ENCODE results near the gene BEND3. TPM values are rescaled to one million over a fixed set of nuclear protein-coding genes. Genes with fewer than 3 reads are reported as not detected.
A peak's percentile ranks its signal among the peaks of the same experiment; 100 is the strongest.
"Not testable (repeated sequence)": the region's sequence is repeated elsewhere in the genome, so short reads cannot be mapped to it uniquely, and the experiment has no call there.

Gene BEND3
- total RNA-seq, 1 donor from 2014 or later = 4.2 TPM

DNA sequence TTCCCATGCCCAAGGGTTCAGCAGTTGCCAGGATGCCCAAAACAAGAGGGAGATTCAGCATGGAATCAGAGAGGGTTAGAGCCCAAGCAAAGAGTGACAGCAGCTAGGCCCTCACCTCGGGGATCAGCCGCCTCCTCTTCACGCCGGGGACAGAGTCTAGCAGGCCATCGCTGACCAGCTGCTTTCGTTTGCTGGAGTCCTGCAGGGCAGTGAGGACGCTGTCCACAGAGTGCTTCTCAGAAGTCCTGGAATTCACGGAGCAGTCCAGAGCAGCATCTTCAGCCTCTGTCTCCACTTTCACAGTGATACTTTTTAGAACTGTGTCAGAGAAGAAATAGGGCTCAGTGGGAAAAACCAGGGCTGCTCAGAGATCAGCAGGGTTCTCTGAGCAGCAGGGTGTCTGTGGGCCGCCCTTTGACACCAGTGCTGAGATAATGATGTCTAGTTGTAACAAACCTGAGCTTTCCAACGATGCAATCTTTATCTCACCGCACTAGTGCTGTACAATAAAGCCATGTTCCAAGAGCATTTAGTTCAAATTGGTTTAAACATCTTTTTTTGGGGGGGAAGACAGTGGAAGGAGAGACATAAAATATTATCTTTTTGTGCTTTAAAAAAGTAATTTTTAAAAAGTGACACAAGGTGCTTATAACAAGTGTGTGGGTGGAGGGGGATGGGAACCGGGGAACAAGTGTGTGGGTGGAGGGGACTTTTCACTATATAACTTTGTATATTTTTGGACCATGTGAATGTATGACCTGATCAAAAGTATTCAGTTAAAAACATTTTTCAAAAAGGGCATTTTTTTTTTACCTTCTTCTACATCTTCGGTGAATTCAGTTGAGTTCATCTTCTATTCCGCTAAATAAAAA lies 16.6 kb downstream of the BEND3 start:
- DNase-seq (ENCODE audit: low spot score in 2 of 2) = peak in 1 of 2 donors; percentile 40
- no peaks in the 10 kb centered on the region for H3K36me3 ChIP-seq
- intact Hi-C loops (cut with DNase I) = no loop called here
- no peaks in the 10 kb centered on the region for H3K4me1 ChIP-seq
- TF ChIP-seq, protein P1, sequence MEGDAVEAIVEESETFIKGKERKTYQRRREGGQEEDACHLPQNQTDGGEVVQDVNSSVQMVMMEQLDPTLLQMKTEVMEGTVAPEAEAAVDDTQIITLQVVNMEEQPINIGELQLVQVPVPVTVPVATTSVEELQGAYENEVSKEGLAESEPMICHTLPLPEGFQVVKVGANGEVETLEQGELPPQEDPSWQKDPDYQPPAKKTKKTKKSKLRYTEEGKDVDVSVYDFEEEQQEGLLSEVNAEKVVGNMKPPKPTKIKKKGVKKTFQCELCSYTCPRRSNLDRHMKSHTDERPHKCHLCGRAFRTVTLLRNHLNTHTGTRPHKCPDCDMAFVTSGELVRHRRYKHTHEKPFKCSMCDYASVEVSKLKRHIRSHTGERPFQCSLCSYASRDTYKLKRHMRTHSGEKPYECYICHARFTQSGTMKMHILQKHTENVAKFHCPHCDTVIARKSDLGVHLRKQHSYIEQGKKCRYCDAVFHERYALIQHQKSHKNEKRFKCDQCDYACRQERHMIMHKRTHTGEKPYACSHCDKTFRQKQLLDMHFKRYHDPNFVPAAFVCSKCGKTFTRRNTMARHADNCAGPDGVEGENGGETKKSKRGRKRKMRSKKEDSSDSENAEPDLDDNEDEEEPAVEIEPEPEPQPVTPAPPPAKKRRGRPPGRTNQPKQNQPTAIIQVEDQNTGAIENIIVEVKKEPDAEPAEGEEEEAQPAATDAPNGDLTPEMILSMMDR (IDR thresholded peaks at IDR 0.05) = no peak
- H3K27me3 ChIP-seq = no peaks in the 10 kb centered on the region
- no peak overlapping the region for H3K4me3 ChIP-seq
- H3K27ac ChIP-seq = no peak overlapping the region
- H3K9me3 ChIP-seq = no peaks in the 10 kb centered on the region

DNA sequence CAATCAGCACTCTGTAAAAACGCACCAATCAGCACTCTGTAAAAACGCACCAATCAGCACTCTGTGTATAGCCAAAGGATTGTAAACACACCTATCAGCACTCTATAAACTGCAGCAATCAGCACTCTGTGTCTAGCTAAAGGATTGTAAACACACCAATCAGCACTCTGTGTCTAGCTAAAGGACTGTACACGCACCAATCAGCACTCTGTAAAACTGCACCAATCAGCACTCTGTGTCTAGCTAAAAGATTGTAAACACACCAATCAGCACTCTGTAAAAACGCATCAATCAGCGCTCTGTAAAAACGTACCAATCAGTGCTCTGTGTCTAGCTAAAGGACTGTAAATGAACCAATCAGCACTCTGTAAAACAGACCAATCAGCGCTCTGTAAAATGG lies 30.9 kb downstream of the BEND3 start:
- H3K27ac ChIP-seq; H3K9me3 ChIP-seq; H3K36me3 ChIP-seq; H3K4me1 ChIP-seq; H3K27me3 ChIP-seq; intact Hi-C loops (cut with DNase I); H3K4me3 ChIP-seq; DNase-seq (ENCODE audit: low spot score in 2 of 2): not testable (repeated sequence)

DNA sequence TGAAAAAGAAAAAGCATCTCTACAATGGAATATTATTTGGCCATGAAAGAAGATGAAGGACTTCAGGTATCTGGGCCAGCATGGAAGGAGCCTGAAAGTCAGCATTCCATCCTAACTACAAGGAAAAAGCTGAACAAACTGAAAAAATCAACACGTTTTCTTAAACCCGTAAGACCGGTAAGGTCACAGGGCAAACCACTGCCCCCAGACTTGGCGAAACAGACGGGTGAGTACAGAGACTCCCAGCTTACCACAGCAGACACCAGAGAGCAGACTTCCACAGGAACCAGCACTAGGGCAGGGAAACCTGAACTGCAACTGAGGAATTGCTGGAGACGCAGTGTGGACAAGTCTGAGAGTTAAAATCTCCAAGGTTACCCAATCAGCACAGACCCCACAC lies 31.4 kb downstream of the BEND3 start:
- no peak overlapping the region for H3K27ac ChIP-seq
- no peaks in the 10 kb centered on the region for H3K27me3 ChIP-seq
- H3K4me3 ChIP-seq = no peak overlapping the region
- TF ChIP-seq, protein P1 (IDR thresholded peaks at IDR 0.05) = no peak
- H3K36me3 ChIP-seq = peaks cover 0 to 6% of the 10 kb centered on the region in 2 donors
- no peaks in the 10 kb centered on the region for H3K4me1 ChIP-seq
- H3K9me3 ChIP-seq = no peaks in the 10 kb centered on the region
- DNase-seq (ENCODE audit: low spot score in 2 of 2) = no peak
- intact Hi-C loops (cut with DNase I) = no loop called here

DNA sequence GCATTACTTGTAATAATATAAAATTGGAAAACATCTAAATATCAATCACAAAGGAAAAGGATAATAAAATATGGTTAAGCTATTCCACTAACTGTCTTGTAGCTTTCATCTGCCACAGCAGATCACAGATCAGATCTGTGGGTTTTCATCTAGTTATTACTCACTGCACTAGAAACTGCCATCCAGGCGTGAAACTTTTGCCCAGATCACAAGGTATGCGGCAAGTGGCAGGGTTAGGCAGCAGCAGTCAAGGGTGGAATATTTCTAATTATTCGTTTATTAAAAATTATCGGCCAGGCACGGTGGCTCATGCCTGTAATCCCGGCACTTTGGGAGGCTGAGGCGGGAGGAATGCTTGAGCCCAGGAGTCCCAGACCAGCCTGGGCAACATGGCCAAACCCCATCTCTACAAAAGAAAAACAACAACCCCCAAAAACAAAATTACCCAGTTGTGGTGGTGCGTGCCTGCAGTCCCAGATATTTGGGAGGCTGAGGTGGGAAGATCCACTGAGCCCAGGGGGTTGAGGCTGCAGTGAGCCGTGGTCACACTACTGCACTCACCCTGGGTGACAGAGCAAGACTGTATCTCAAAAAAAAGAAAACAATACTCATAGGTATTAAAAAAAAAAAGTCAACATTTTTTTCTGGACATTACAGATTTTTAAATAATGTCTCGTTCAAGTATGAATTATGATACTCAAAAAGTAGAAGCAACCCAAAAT lies 32.1 kb downstream of the BEND3 start:
- DNase-seq (ENCODE audit: low spot score in 2 of 2) = peak in 1 of 2 donors; percentile 8
- peaks cover 0 to 6% of the 10 kb centered on the region in 2 donors for H3K36me3 ChIP-seq
- intact Hi-C loops (cut with DNase I) = no loop called here
- no peak overlapping the region for H3K4me3 ChIP-seq
- H3K9me3 ChIP-seq = no peaks in the 10 kb centered on the region
- TF ChIP-seq, protein P1 (IDR thresholded peaks at IDR 0.05) = no peak
- no peaks in the 10 kb centered on the region for H3K27me3 ChIP-seq
- H3K27ac ChIP-seq = no peak overlapping the region
- H3K4me1 ChIP-seq = no peaks in the 10 kb centered on the region

DNA sequence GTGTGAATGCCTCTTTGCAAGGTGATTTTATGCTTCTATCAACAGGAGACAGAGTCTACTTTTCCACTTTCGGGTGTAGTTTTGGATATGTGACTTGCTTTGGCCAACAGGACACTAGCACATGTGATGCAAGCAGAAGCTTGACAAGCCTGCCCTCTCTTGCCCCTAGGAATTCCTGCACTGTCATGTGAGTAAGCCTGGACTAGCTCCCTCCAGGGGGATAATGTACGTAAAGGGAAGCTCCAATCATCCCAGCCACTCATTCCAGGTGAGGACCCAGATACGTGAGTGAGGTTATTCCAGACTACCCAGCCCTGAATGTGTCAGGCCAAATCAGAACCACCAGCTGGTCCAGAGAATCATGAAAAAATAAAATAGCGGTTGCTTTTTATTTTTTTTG lies 33.3 kb downstream of the BEND3 start:
- intact Hi-C loops (cut with DNase I) = no loop called here
- H3K4me3 ChIP-seq = no peak overlapping the region

More for the DNA sequence above, 33.3 kb downstream of the BEND3 start:
- no peaks in the 10 kb centered on the region for H3K27me3 ChIP-seq
- peaks cover 0 to 6% of the 10 kb centered on the region in 2 donors for H3K36me3 ChIP-seq
- H3K27ac ChIP-seq = no peak overlapping the region
- H3K9me3 ChIP-seq = no peaks in the 10 kb centered on the region
- DNase-seq (ENCODE audit: low spot score in 2 of 2) = no peak
- TF ChIP-seq, protein P1 (IDR thresholded peaks at IDR 0.05) = no peak
- no peaks in the 10 kb centered on the region for H3K4me1 ChIP-seq

Measured in ascending aorta (tissue), 2 donors.